ENCODE results near the gene DDIT4.

The DDIT4 gene

GRCh38 chr10:72259491-72260238 is 14.1 kb upstream of the DDIT4 start:
- 0 out of 2 replicates have a peak overlapping the region, but pooled peaks have one; percentile 10 for H3K27ac ChIP-seq
- TF ChIP-seq ZFX (IDR thresholded peaks at IDR 0.05) (no peak), CTCF (conservative IDR thresholded peaks at IDR 0.05) (no peak)

- no peak for TF ChIP-seq CTCF (conservative IDR thresholded peaks at IDR 0.05)
- TF ChIP-seq ZFX (IDR thresholded peaks at IDR 0.05), result no peak
- H3K27ac ChIP-seq, result 0 out of 2 replicates have a peak overlapping the region, but pooled peaks have one; percentile 10
These were observed 13.3 kb upstream of the DDIT4 start for GRCh38 chr10:72260239-72260975.

- TF ChIP-seq ZFX (IDR thresholded peaks at IDR 0.05) (no peak), CTCF (conservative IDR thresholded peaks at IDR 0.05) (no peak)
- no peak overlapping the region for H3K27ac ChIP-seq
These were observed 12.5 kb upstream of the DDIT4 start for GRCh38 chr10:72260976-72261783.

GRCh38 chr10:72261784-72262404 is 11.8 kb upstream of the DDIT4 start:
- no peak for TF ChIP-seq CTCF (conservative IDR thresholded peaks at IDR 0.05)
- no peak for TF ChIP-seq ZFX (IDR thresholded peaks at IDR 0.05)
- no peak overlapping the region for H3K27ac ChIP-seq

- TF ChIP-seq ZFX (IDR thresholded peaks at IDR 0.05) (no peak), CTCF (conservative IDR thresholded peaks at IDR 0.05) (no peak)
- H3K27ac ChIP-seq, result peak overlapping the region; percentile 54
These were observed 10.0 kb upstream of the DDIT4 start for GRCh38 chr10:72263613-72264241.

GRCh38 chr10:72264536-72264935 is 9.2 kb upstream of the DDIT4 start:
- TF ChIP-seq ZFX (IDR thresholded peaks at IDR 0.05) (no peak), CTCF (conservative IDR thresholded peaks at IDR 0.05) (no peak)
- H3K27ac ChIP-seq, result peak overlapping the region; percentile 54; the same call in 1 of the 2 replicates
